GM13977 (cell line): Measurements from ENCODE around the gene ZNF821.
"Not testable (repeated sequence)": the region's sequence is repeated elsewhere in the genome, so short reads cannot be mapped to it uniquely, and the experiment has no call there.

Source experiments
- DNase-seq: peaks from one replicate; pipeline ENCODE4 v3.0.0; 2012; ENCODE audit warnings: low spot score
- CTCF ChIP-seq: IDR thresholded peaks from 2 replicates; pipeline ENCODE4 v1.5.1; 2012; ENCODE audit warnings: mild to moderate bottlenecking, control low read depth; ENCODE audit not compliant: insufficient read depth; ENCODE audit errors: extremely low read depth, missing control alignments
- in situ Hi-C: fragments of 300-500 bp; cut with MboI; formaldehyde crosslinking; loops from one replicate; pipeline ENCODE4 v1.12.0; 2022; ENCODE audit warnings: low sequenced_read_pairs, low pct_unique_long_range_greater_than_20kb, mixed read lengths, inconsistent platforms; ENCODE audit not compliant: unreplicated experiment

ZNF821 gene

GRCh38 chr16:71873199-71873598 lies 10.8 kb downstream of the ZNF821 start:
- no peak for TF ChIP-seq CTCF
- no peak for DNase-seq
- in situ Hi-C loops: no loop called here

- DNase-seq: no peak
- TF ChIP-seq CTCF: no peak
- in situ Hi-C loops: no loop called here
These were observed 13.2 kb downstream of the ZNF821 start for GRCh38 chr16:71870818-71871217.

- no peak for TF ChIP-seq CTCF
- in situ Hi-C loops: no loop called here
- no peak for DNase-seq
These were observed 14.9 kb downstream of the ZNF821 start for GRCh38 chr16:71869089-71869488.

- no peak for TF ChIP-seq CTCF
- in situ Hi-C loops: no loop called here
- no peak for DNase-seq
These were observed 16.0 kb downstream of the ZNF821 start for GRCh38 chr16:71867939-71868338.

- in situ Hi-C loops, DNase-seq: not testable (repeated sequence)
These were observed 16.8 kb downstream of the ZNF821 start for GRCh38 chr16:71867175-71867574.

GRCh38 chr16:71865173-71865863 lies 18.7 kb downstream of the ZNF821 start:
- no peak for TF ChIP-seq CTCF
- in situ Hi-C loops: no loop called here
- DNase-seq: no peak

- DNase-seq: no peak
- TF ChIP-seq CTCF: no peak
- in situ Hi-C loops: no loop called here
These were observed 20.0 kb downstream of the ZNF821 start for GRCh38 chr16:71863995-71864394.
